GM23338 (cell line): ENCODE measurements around the gene GALNT13. TPM values are rescaled to one million over a fixed set of nuclear protein-coding genes. Genes with fewer than 3 reads are reported as not detected.

Source experiments
- ATAC-seq: fragments of 200-7000 bp; cut with Tn5 transposase; 3 replicates; pipeline ENCODE4 v1.9.1; 2020
- DNase-seq: peaks from one replicate; pipeline ENCODE4 v3.0.0-alpha.2; 2015; ENCODE audit warnings: low spot score
- H2AFZ ChIP-seq: fragments of 200-600 bp; sonication (generic); 2 replicates; pipeline ENCODE4 v1.8.0; 2016; ENCODE audit warnings: antibody characterized with exemption, mild to moderate bottlenecking, moderate library complexity
- H3F3A ChIP-seq: fragments of 200-600 bp; sonication (generic); replicated peaks from 2 replicates; pipeline ENCODE4 v1.8.0; 2017; ENCODE audit warnings: antibody characterized with exemption, mixed run types, low read depth
- H3K27ac ChIP-seq: fragments of 200-600 bp; sonication (generic); 2 replicates; pipeline ENCODE4 v1.6.1; 2016; ENCODE audit warnings: low read depth
- H3K27me3 ChIP-seq: fragments of 200-600 bp; sonication (generic); 2 replicates; pipeline ENCODE4 v1.8.0; 2016; ENCODE audit warnings: mild to moderate bottlenecking, mixed run types, moderate library complexity; ENCODE audit not compliant: insufficient read depth
- H3K36me3 ChIP-seq: fragments of 200-600 bp; sonication (generic); 2 replicates; pipeline ENCODE4 v1.8.0; 2016; ENCODE audit warnings: mild to moderate bottlenecking; ENCODE audit not compliant: insufficient read depth
- H3K4me1 ChIP-seq: fragments of 200-600 bp; sonication (generic); 2 replicates; pipeline ENCODE4 v1.8.0; 2016; ENCODE audit warnings: mild to moderate bottlenecking, moderate library complexity; ENCODE audit not compliant: insufficient read depth
- H3K4me2 ChIP-seq: fragments of 200-600 bp; sonication (generic); 2 replicates; pipeline ENCODE4 v1.7.1; 2017; ENCODE audit warnings: mixed run types
- H3K4me3 ChIP-seq: fragments of 200-600 bp; sonication (generic); 2 replicates; pipeline ENCODE4 v1.6.1; 2016; ENCODE audit warnings: mixed run types
- H3K79me2 ChIP-seq: fragments of 200-600 bp; sonication (generic); replicated peaks from 2 replicates; pipeline ENCODE4 v1.8.0; 2017; ENCODE audit warnings: mild to moderate bottlenecking; ENCODE audit not compliant: insufficient read depth
- H3K9me2 ChIP-seq: fragments of 200-600 bp; sonication (generic); 2 replicates; pipeline ENCODE4 v1.8.0; 2017; ENCODE audit not compliant: insufficient read depth
- H4K20me1 ChIP-seq: fragments of 200-600 bp; sonication (generic); replicated peaks from 2 replicates; pipeline ENCODE4 v1.8.0; 2017; ENCODE audit warnings: mild to moderate bottlenecking; ENCODE audit not compliant: insufficient read depth
- H3K27ac Mint-ChIP-seq: 2 replicates; pipeline ENCODE4 v1.8.0; 2020; ENCODE audit warnings: inconsistent platforms, mild to moderate bottlenecking, moderate library complexity, mixed read lengths
- H3K27me3 Mint-ChIP-seq: 3 replicates; pipeline ENCODE4 v1.8.0; 2022; ENCODE audit warnings: low read depth, mild to moderate bottlenecking, moderate library complexity, mixed read lengths, inconsistent platforms; ENCODE audit not compliant: insufficient read depth, poor library complexity
- H3K36me3 Mint-ChIP-seq: 3 replicates; pipeline ENCODE4 v1.8.0; 2021; ENCODE audit warnings: low read depth, mild to moderate bottlenecking, inconsistent platforms, moderate library complexity, mixed read lengths
- H3K4me1 Mint-ChIP-seq: 3 replicates; pipeline ENCODE4 v1.8.0; 2020; ENCODE audit warnings: mild to moderate bottlenecking, inconsistent platforms, mixed read lengths
- H3K4me3 Mint-ChIP-seq: 3 replicates; pipeline ENCODE4 v1.8.0; 2021; ENCODE audit warnings: moderate library complexity, mild to moderate bottlenecking, inconsistent platforms, mixed read lengths
- H3K9me3 Mint-ChIP-seq: 3 replicates; pipeline ENCODE4 v1.8.0; 2020; ENCODE audit warnings: moderate library complexity, mild to moderate bottlenecking, inconsistent platforms, mixed read lengths
- EZH2phosphoT487 ChIP-seq: fragments of 200-600 bp; sonication (generic); IDR thresholded peaks from one replicate; pipeline ENCODE4 v1.8.1; 2018; ENCODE audit warnings: antibody characterized with exemption; ENCODE audit not compliant: unreplicated experiment
- JUNB ChIP-seq: IDR thresholded peaks from one replicate; pipeline ENCODE4 v1.6.1; 2016; ENCODE audit warnings: antibody characterized with exemption; ENCODE audit not compliant: unreplicated experiment
- NANOG ChIP-seq: IDR thresholded peaks from 2 replicates; pipeline ENCODE4 v1.6.1; 2016; ENCODE audit warnings: antibody characterized with exemption, borderline replicate concordance
- POLR2AphosphoS5 ChIP-seq: IDR thresholded peaks from 2 replicates; pipeline ENCODE4 v1.6.1; 2016; ENCODE audit warnings: antibody characterized with exemption, low read depth
- ZNF114 ChIP-seq: fragments of 250-450 bp; sonication (Bioruptor Pico); IDR thresholded peaks from 2 replicates; pipeline ENCODE4 v1.5.0; 2020; ENCODE audit warnings: mild to moderate bottlenecking, moderate library complexity
- polyA plus RNA-seq: library from polyadenylated mRNA; unstranded; fragments of >200 nt; fragmentation: Nextera tagmentation; extraction: Ambion mirVana; gene quantifications from 2 replicates; pipeline ENCODE4 v1.2.1, GENCODE V29; 2016
- total RNA-seq: library from RNA; depleted of rRNA; stranded (reverse); fragments of >200 nt; shearing (Covaris generic); gene quantifications from 2 replicates; pipeline ENCODE4 v1.2.3, GENCODE V29; 2014
- TF ChIP-seq, protein P1 (sequence below), 2 experiments: fragments of 200-600 bp in 1 of 2; sonication (generic) in 1 of 2; conservative IDR thresholded peaks; 2 replicates each; pipeline versions ENCODE4 v1.5.1 to v1.6.1; 2016 to 2017; ENCODE audit warnings: antibody characterized with exemption in 2 of 2, low read depth in 2 of 2, mild to moderate bottlenecking in 2 of 2, moderate library complexity in 1 of 2
- TF ChIP-seq, protein P2 (sequence below): IDR thresholded peaks from 2 replicates; pipeline ENCODE4 v1.6.1; 2016; ENCODE audit warnings: antibody characterized with exemption
- TF ChIP-seq, protein P3 (sequence below): IDR thresholded peaks from one replicate; pipeline ENCODE4 v1.6.1; 2018; ENCODE audit warnings: antibody characterized with exemption; ENCODE audit not compliant: unreplicated experiment

GALNT13 gene
- total and polyA plus RNA-seq, 2 experiments from 2014 or later, result 3.5 to 5.2 TPM

DNA sequence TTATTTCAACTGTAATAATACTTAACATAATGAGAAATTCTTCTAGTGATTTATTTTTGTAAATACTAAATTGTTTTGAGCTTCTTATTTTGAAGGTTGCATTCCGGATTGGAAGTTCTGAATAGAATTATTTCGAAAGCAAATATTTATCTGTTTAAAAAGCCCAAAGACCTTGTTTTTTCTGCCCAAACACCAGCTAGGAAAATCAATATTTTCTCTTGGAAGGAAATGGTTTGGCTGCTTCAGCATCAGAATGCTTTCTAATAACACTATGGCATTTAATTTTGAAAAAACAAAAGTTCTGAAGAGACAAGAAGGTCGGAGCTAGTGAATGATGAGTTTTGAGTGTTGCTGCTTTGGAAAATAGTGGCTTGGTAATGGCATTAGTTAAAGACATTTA is 522.9 kb downstream of the GALNT13 start:
- no peak overlapping the region for H2AFZ ChIP-seq
- H4K20me1 ChIP-seq, result no peaks in the 10 kb centered on the region
- no peak overlapping the region for H3K4me3 ChIP-seq
- no peak overlapping the region for H3K4me2 ChIP-seq
- TF ChIP-seq POLR2AphosphoS5 (no peak), JUNB (no peak), NANOG (no peak), ZNF114 (CRISPR knock-in tag) (no peak)
- TF ChIP-seq, protein P1, sequence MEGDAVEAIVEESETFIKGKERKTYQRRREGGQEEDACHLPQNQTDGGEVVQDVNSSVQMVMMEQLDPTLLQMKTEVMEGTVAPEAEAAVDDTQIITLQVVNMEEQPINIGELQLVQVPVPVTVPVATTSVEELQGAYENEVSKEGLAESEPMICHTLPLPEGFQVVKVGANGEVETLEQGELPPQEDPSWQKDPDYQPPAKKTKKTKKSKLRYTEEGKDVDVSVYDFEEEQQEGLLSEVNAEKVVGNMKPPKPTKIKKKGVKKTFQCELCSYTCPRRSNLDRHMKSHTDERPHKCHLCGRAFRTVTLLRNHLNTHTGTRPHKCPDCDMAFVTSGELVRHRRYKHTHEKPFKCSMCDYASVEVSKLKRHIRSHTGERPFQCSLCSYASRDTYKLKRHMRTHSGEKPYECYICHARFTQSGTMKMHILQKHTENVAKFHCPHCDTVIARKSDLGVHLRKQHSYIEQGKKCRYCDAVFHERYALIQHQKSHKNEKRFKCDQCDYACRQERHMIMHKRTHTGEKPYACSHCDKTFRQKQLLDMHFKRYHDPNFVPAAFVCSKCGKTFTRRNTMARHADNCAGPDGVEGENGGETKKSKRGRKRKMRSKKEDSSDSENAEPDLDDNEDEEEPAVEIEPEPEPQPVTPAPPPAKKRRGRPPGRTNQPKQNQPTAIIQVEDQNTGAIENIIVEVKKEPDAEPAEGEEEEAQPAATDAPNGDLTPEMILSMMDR (conservative IDR thresholded peaks at IDR 0.05; ENCODE audit: low read depth in 2 of 2), result no peak
- H3K4me3 Mint-ChIP-seq, result no peak overlapping the region
- H3K36me3 Mint-ChIP-seq, result peaks cover 2% of the 10 kb centered on the region; the same call in 2 of the 3 replicates
- no peaks in the 10 kb centered on the region for H3K4me1 Mint-ChIP-seq
- DNase-seq, result no peak
- H3K36me3 ChIP-seq, result no peaks in the 10 kb centered on the region
- no peaks in the 10 kb centered on the region for H3F3A ChIP-seq
- no peak for ATAC-seq
- H3K27ac Mint-ChIP-seq, result no peak overlapping the region
- no peaks in the 10 kb centered on the region for H3K9me2 ChIP-seq
- H3K9me3 Mint-ChIP-seq, result peaks cover 4% of the 10 kb centered on the region; the same call in 1 of the 3 replicates
- no peaks in the 10 kb centered on the region for H3K27me3 Mint-ChIP-seq
- no peaks in the 10 kb centered on the region for H3K79me2 ChIP-seq
- H3K27me3 ChIP-seq, result no peaks in the 10 kb centered on the region
- H3K27ac ChIP-seq, result no peak overlapping the region
- no peaks in the 10 kb centered on the region for H3K4me1 ChIP-seq

DNA sequence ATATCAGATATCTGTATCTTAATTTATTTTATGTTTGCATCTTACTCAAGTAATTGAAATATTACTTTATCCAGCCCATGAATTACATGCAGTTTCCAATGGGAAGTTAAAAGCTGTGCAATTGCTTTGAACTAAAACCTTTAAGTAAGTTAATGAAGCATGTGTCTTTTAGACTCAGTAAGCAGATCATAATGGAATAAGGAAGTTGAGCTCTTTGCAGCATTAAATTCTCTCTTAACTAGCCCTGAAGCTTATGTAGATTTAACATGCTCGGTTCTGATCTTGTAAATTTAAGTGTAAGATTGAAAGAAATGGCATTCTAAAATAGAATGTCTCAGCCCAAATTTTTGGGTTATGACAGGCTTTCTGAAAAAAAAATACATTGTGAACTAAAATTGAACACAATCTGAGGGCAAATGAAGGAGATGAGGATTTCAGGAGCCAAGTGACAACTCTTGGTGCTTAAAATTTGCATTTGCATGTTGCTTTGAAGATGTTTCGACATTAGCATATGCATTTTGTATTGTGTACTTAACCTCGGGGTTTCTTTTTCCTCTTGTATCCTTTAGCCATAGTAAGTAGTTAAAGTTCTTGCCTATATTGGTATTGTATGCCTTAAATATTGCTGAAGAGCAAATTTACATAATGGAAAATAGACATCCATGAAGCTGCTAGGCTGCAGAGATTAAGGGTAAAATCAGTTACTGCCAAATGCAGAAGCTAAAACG is 529.0 kb downstream of the GALNT13 start:
- H3K4me1 ChIP-seq, result peaks cover 14% of the 10 kb centered on the region
- no peaks in the 10 kb centered on the region for H4K20me1 ChIP-seq
- Mint-ChIP-seq H3K4me3 (no peak overlapping the region), H3K27me3 (no peaks in the 10 kb centered on the region), H3K9me3 (no peaks in the 10 kb centered on the region), H3K36me3 (no peaks in the 10 kb centered on the region), H3K27ac (no peak overlapping the region), H3K4me1 (peaks cover 18% of the 10 kb centered on the region; the same call in 2 of the 3 replicates)
- no peak overlapping the region for H3K27ac ChIP-seq
- ATAC-seq (peak; percentile 34; the same call in 1 of the 3 replicates), DNase-seq (peak; percentile 54)
- no peaks in the 10 kb centered on the region for H3K27me3 ChIP-seq
- H3K36me3 ChIP-seq, result no peaks in the 10 kb centered on the region
- H3K4me2 ChIP-seq, result peak overlapping the region; percentile 47
- no peak overlapping the region for H2AFZ ChIP-seq
- H3K9me2 ChIP-seq, result no peaks in the 10 kb centered on the region
- TF ChIP-seq EZH2phosphoT487 (no peak), POLR2AphosphoS5 (no peak)
- TF ChIP-seq, protein P2, sequence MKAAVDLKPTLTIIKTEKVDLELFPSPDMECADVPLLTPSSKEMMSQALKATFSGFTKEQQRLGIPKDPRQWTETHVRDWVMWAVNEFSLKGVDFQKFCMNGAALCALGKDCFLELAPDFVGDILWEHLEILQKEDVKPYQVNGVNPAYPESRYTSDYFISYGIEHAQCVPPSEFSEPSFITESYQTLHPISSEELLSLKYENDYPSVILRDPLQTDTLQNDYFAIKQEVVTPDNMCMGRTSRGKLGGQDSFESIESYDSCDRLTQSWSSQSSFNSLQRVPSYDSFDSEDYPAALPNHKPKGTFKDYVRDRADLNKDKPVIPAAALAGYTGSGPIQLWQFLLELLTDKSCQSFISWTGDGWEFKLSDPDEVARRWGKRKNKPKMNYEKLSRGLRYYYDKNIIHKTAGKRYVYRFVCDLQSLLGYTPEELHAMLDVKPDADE, result no peak
- TF ChIP-seq, protein P1 (conservative IDR thresholded peaks at IDR 0.05; ENCODE audit: low read depth in 2 of 2), result no peak
- TF ChIP-seq, protein P3, sequence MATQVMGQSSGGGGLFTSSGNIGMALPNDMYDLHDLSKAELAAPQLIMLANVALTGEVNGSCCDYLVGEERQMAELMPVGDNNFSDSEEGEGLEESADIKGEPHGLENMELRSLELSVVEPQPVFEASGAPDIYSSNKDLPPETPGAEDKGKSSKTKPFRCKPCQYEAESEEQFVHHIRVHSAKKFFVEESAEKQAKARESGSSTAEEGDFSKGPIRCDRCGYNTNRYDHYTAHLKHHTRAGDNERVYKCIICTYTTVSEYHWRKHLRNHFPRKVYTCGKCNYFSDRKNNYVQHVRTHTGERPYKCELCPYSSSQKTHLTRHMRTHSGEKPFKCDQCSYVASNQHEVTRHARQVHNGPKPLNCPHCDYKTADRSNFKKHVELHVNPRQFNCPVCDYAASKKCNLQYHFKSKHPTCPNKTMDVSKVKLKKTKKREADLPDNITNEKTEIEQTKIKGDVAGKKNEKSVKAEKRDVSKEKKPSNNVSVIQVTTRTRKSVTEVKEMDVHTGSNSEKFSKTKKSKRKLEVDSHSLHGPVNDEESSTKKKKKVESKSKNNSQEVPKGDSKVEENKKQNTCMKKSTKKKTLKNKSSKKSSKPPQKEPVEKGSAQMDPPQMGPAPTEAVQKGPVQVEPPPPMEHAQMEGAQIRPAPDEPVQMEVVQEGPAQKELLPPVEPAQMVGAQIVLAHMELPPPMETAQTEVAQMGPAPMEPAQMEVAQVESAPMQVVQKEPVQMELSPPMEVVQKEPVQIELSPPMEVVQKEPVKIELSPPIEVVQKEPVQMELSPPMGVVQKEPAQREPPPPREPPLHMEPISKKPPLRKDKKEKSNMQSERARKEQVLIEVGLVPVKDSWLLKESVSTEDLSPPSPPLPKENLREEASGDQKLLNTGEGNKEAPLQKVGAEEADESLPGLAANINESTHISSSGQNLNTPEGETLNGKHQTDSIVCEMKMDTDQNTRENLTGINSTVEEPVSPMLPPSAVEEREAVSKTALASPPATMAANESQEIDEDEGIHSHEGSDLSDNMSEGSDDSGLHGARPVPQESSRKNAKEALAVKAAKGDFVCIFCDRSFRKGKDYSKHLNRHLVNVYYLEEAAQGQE, result no peak
- H3F3A ChIP-seq, result no peaks in the 10 kb centered on the region
- H3K4me3 ChIP-seq, result 0 out of 2 replicates have a peak overlapping the region, but pooled peaks have one; percentile 2
- no peaks in the 10 kb centered on the region for H3K79me2 ChIP-seq
